Measurements from ENCODE around the gene HIF1A.

DNA sequence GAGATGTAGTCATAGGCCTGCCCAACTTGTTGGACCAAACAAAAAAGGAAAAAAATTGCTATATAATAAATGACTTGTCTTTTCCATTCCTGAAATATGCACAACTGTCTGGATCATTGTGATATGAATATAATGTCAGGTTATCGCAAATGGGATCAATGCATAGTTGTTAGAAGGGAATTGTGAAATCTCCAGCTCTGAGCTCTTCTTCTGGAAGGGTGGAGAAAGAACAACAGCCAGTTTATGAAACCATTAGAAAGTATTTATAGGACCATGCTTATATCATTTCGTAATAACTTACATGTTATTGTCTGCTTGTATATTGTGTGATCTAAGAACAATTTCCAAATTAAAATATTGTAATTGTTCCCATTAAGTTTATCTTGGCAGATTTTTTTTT is 35.7 kb upstream of the HIF1A start:
- TF ChIP-seq, protein P1, sequence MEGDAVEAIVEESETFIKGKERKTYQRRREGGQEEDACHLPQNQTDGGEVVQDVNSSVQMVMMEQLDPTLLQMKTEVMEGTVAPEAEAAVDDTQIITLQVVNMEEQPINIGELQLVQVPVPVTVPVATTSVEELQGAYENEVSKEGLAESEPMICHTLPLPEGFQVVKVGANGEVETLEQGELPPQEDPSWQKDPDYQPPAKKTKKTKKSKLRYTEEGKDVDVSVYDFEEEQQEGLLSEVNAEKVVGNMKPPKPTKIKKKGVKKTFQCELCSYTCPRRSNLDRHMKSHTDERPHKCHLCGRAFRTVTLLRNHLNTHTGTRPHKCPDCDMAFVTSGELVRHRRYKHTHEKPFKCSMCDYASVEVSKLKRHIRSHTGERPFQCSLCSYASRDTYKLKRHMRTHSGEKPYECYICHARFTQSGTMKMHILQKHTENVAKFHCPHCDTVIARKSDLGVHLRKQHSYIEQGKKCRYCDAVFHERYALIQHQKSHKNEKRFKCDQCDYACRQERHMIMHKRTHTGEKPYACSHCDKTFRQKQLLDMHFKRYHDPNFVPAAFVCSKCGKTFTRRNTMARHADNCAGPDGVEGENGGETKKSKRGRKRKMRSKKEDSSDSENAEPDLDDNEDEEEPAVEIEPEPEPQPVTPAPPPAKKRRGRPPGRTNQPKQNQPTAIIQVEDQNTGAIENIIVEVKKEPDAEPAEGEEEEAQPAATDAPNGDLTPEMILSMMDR (IDR thresholded peaks at IDR 0.05; ENCODE audit: extremely low read depth in 1 of 2, insufficient read depth in 1 of 2, low read depth in 1 of 2, low read length in 2 of 2) = no peak
- no peak for TF ChIP-seq EZH2 (IDR thresholded peaks at IDR 0.05; ENCODE audit: borderline replicate concordance, low read depth, low read length, severe bottlenecking)
- TF ChIP-seq POLR2AphosphoS5 (IDR thresholded peaks at IDR 0.05; ENCODE audit: insufficient read depth, low read depth, low read length) = no peak
- TF ChIP-seq JUN (IDR thresholded peaks at IDR 0.05; ENCODE audit: borderline replicate concordance, insufficient read depth, insufficient read length, low read depth) = no peak
- no peak for TF ChIP-seq POLR2A (IDR thresholded peaks at IDR 0.05; ENCODE audit: low read depth, low read length)
- TF ChIP-seq FOS (IDR thresholded peaks at IDR 0.05; ENCODE audit: borderline replicate concordance, insufficient read depth, low read length) = no peak
- TF ChIP-seq MAX (IDR thresholded peaks at IDR 0.05; ENCODE audit: insufficient read depth, insufficient read length) = no peak
- TF ChIP-seq MYC (IDR thresholded peaks at IDR 0.05; ENCODE audit: low read depth, low read length) = no peak
